AG20443 (cell line): ENCODE measurements around the gene POLR3GL.
"Not testable (repeated sequence)": the region's sequence is repeated elsewhere in the genome, so short reads cannot be mapped to it uniquely, and the experiment has no call there.

ENCODE experiments used
- DNase-seq: peaks from one replicate; pipeline ENCODE4 v3.0.0; 2012; ENCODE audit warnings: low spot score, mixed read lengths

The POLR3GL gene

DNA sequence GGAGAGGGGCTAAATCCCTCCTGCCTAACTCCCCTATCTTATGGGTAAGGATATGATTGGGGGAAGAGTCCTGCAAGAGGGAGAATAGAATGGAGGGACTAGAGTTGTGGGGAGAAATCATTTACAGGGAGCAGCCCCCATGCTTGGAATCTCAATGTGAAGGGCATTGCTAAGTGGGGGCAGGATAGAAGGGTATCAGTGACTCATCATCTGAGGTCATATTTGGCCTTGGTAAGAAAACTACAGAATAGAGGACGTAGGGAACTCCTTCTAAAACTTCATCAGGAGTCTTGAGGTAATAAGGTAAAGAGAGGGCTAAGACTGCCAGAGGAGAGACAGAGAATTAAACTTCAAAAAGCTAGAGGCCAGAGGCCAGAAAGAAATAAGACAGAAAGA is 56.6 kb downstream of the POLR3GL start:
- no peak for DNase-seq

DNA sequence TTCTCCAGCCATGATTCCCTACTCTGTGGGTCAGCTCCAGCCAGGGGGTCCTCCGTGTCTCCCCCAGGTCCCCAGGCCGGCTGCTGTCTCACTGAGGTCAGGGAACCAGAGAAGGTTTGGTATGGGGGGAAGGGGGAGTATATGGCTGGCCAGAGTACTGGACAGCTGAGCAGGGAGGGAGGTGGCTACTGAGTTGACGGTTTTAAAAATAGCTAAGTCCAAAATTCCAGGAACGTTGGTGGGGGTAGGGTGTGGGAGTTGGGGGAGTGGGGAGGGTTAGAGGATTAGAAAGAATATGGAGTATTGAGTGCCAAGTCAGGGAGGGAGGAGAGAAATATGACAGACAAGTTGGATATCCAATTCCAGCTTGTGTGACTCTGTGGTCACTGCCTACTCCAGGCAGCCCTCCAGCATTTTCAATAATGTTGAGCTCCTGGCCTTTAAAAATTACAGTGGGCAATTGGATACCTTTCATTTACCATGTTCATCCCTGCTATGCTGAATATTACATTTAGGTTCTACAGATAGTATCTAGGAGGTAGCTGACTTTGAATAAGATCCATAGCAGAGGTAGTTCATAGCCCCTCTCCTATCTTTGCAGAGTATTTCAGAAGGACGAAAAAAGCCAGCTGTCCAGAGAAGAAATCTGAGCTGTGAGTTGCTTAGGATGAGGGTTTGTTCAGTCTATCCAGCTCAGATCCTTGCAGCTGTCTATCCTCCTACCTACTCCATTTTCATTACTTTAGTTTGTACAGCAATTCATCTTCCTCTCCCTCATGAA is 57.3 kb downstream of the POLR3GL start, which contains the start of gene HJV:
HJV (minus strand) TSS at position 114 of the 781 bp plus-strand sequence. CDS start 1,504 bp downstream, outside the sequence.
- DNase-seq = no peak

DNA sequence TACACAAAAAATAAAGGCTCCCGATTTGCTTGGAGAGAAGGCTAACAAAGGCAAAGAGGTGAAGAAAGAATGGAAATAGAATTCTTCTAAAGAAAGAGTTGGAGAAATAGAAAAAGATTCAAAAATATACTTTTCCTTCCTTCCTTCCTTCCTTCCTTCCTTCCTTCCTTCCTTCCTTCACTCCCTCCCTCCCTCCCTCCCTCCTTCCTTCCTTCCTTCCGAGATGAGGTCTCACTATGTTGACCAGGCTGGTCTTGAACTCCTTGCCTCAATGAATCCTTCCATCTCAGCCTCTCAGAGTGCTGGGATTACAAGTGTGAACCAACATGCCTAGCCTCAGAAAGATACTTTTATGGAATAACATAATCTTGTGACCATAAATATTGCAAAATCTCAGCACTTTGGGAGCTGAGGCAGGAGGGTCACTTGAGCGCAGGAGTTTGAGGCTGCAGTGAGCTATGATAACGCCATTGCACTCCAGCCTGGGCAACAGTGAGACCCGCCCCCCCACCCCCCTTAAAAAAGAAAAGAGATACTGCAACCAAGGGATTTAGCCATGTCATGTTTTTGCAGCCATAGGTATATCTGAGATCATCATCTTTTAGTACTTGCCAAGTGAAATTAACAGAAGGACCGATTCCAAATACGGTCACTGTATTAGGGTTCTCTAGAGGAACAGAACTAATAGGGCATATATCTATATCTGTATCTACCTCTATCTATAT is 58.1 kb downstream of the POLR3GL start:
- DNase-seq = no peak

GRCh38 chr1:146025787-146026495 is 61.5 kb downstream of the POLR3GL start:
- DNase-seq = not testable (repeated sequence)

DNA sequence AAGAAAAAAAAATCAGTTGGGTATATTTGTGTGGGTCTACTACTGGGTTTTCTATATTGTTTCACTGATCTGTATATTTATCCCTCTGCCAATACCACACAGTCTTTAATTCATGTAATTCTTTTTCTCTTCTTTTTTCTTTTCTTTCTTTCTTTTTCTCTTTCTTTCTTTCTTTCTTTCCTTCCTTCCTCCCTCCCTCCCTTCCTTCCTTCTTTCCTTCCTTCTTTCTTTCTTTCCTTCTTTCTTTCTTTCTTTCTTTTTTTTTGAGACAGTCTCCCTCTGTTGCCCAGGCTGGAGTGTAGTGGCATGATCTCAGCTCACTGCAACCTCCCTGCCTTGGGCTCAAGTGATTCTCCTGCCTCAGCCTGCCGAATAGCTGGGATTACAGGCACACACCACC is 62.2 kb downstream of the POLR3GL start:
- not testable (repeated sequence) for DNase-seq
